Stomach (tissue), 9 donors: Measurements from ENCODE around the gene ERC2. TPM values are rescaled to one million over a fixed set of nuclear protein-coding genes. Genes with fewer than 3 reads are reported as not detected.

Experiments used
- DNase-seq, 2 donors: peaks; one replicate each; pipeline versions ENCODE4 v3.0.0 to v3.0.0-alpha.2; 2013 to 2019
- H3K27ac ChIP-seq, 5 donors: fragments of 200-600 bp in 4 of 5; sonication (generic) in 4 of 5; one replicate each; pipeline ENCODE4 v1.5.1; 2013 to 2019; ENCODE audit warnings: mild to moderate bottlenecking in 1 of 5, moderate library complexity in 1 of 5
- H3K27me3 ChIP-seq, 3 donors: fragments of 200-600 bp; sonication (generic); one replicate each; pipeline ENCODE4 v1.5.1; 2017 to 2019; ENCODE audit warnings: mixed run types in 1 of 3
- H3K36me3 ChIP-seq, 4 donors: fragments of 200-600 bp; sonication (generic); 1 replicate in 3 of 4; 2 replicates in 1 of 4; pipeline ENCODE4 v1.5.1; 2016 to 2019
- H3K4me1 ChIP-seq, 4 donors: fragments of 200-600 bp; sonication (generic); one replicate each; pipeline ENCODE4 v1.5.1; 2016 to 2019
- H3K4me3 ChIP-seq, 4 donors: fragments of 200-600 bp; sonication (generic) in 3 of 4; one replicate each; pipeline ENCODE4 v1.5.1; 2016 to 2019; ENCODE audit warnings: mild to moderate bottlenecking in 1 of 4
- H3K9me3 ChIP-seq, 4 donors: fragments of 200-600 bp; sonication (generic); one replicate each; pipeline ENCODE4 v1.5.1; 2016 to 2019
- EP300 ChIP-seq: sonication (generic); formaldehyde crosslinking; IDR thresholded peaks from one replicate; pipeline ENCODE4 v1.6.1; 2017; ENCODE audit warnings: antibody characterized with exemption
- POLR2A ChIP-seq, 4 donors: fragments of 450-650 bp; IDR thresholded peaks; one replicate each; pipeline ENCODE4 v1.6.1; 2016; ENCODE audit warnings: antibody characterized with exemption in 4 of 4, control low read depth in 2 of 4, mild to moderate bottlenecking in 1 of 4, moderate library complexity in 1 of 4
- POLR2AphosphoS5 ChIP-seq, 3 donors: sonication (generic); formaldehyde crosslinking; IDR thresholded peaks; one replicate each; pipeline ENCODE4 v1.6.1; 2016; ENCODE audit warnings: antibody characterized with exemption in 3 of 3
- WGBS, 5 donors: extraction: QIAGEN DNeasy Blood & Tissue Kit in 3 of 5; methylation state at CpG; one replicate each; pipeline versions ENCODE4 v1.1.5 to v1.1.7; 2013 to 2018; 5-methylcytosine and 5-hydroxymethylcytosine counted together
- intact Hi-C: fragments of 100-400 bp; cut with DNase I; formaldehyde crosslinking; loops from one replicate; pipeline ENCODE4 v1.15.1; 2023; ENCODE audit warnings: low total_unique reads
- polyA plus RNA-seq, 3 donors: library from polyadenylated mRNA; stranded (reverse); fragments of 200-250 nt; gene quantifications; one replicate each; pipeline ENCODE4 v1.2.3, GENCODE V29; 2013
- total RNA-seq, 5 donors: library from RNA; depleted of rRNA; stranded (reverse); fragments of >200 nt; gene quantifications; one replicate each; pipeline versions ENCODE4 v1.1.0 to v1.2.3, GENCODE V29; 2014 to 2016
- TF ChIP-seq, protein P1 (sequence below), 7 experiments: fragments of 450-650 bp in 4 of 7; fragments of 200-600 bp in 3 of 7; sonication (generic) in 3 of 7; IDR thresholded peaks; one replicate each; pipeline ENCODE4 v1.5.1; 2016 to 2019; ENCODE audit warnings: antibody characterized with exemption in 7 of 7, control low read depth in 2 of 7, mild to moderate bottlenecking in 1 of 7
- donor health status: healthy with polysubstance abuse.
- donor health status: Bipolar disorder and iron deficiency.
- donor health status: healthy.

The ERC2 gene
- total and polyA plus RNA-seq, 8 donors, result 0.43 to 3.1 (median 1.3) TPM; not detected in 2

GRCh38 chr3:56322862-56323261 lies 145.4 kb downstream of the ERC2 start:
- no peak for DNase-seq
- intact Hi-C loops, result no loop called here
- Histone ChIP-seq H3K27ac (no peak overlapping the region), H3K4me3 (no peak overlapping the region), H3K4me1 (peaks cover 0 to 9% (median 0%) of the 10 kb centered on the region in 4 donors), H3K36me3 (no peaks in the 10 kb centered on the region), H3K9me3 (no peaks in the 10 kb centered on the region), H3K27me3 (no peaks in the 10 kb centered on the region)
- WGBS, 5 donors, result 74 to 87% (median 83%) methylated on average over 2 of the region's 2 CpGs
- no peak for TF ChIP-seq EP300
- TF ChIP-seq, protein P1, sequence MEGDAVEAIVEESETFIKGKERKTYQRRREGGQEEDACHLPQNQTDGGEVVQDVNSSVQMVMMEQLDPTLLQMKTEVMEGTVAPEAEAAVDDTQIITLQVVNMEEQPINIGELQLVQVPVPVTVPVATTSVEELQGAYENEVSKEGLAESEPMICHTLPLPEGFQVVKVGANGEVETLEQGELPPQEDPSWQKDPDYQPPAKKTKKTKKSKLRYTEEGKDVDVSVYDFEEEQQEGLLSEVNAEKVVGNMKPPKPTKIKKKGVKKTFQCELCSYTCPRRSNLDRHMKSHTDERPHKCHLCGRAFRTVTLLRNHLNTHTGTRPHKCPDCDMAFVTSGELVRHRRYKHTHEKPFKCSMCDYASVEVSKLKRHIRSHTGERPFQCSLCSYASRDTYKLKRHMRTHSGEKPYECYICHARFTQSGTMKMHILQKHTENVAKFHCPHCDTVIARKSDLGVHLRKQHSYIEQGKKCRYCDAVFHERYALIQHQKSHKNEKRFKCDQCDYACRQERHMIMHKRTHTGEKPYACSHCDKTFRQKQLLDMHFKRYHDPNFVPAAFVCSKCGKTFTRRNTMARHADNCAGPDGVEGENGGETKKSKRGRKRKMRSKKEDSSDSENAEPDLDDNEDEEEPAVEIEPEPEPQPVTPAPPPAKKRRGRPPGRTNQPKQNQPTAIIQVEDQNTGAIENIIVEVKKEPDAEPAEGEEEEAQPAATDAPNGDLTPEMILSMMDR (IDR thresholded peaks at IDR 0.05), result no peak

- Histone ChIP-seq H3K4me1 (peaks cover 0 to 9% (median 0%) of the 10 kb centered on the region in 4 donors), H3K36me3 (no peaks in the 10 kb centered on the region), H3K27me3 (no peaks in the 10 kb centered on the region), H3K27ac (no peak overlapping the region), H3K4me3 (no peak overlapping the region), H3K9me3 (no peaks in the 10 kb centered on the region)
- intact Hi-C loops, result no loop called here
- 90 to 99% (median 95%) methylated on average over 2 of the region's 2 CpGs for WGBS, 5 donors
- no peak for DNase-seq
- TF ChIP-seq, protein P1 (IDR thresholded peaks at IDR 0.05), result no peak
- TF ChIP-seq POLR2A (IDR thresholded peaks at IDR 0.05) (no peak), POLR2AphosphoS5 (IDR thresholded peaks at IDR 0.05) (no peak), EP300 (no peak)
Observed at GRCh38 chr3:56321892-56322291, 146.4 kb downstream of the ERC2 start.

GRCh38 chr3:56321383-56321782 lies 146.9 kb downstream of the ERC2 start:
- no peaks in the 10 kb centered on the region for H3K9me3 ChIP-seq
- WGBS, 5 donors, result 20 to 39% (median 27%) methylated on average over 1 of the region's 1 CpG
- intact Hi-C loops, result no loop called here
- no peak overlapping the region for H3K27ac ChIP-seq
- no peaks in the 10 kb centered on the region for H3K36me3 ChIP-seq
- peak in 1 of 2 donors; percentile 16 for DNase-seq
- TF ChIP-seq EP300 (no peak), POLR2AphosphoS5 (IDR thresholded peaks at IDR 0.05) (no peak), POLR2A (IDR thresholded peaks at IDR 0.05) (no peak)
- TF ChIP-seq, protein P1 (IDR thresholded peaks at IDR 0.05), result no peak
- no peaks in the 10 kb centered on the region for H3K27me3 ChIP-seq
- peaks cover 0 to 9% (median 0%) of the 10 kb centered on the region in 4 donors for H3K4me1 ChIP-seq
- no peak overlapping the region for H3K4me3 ChIP-seq

DNA sequence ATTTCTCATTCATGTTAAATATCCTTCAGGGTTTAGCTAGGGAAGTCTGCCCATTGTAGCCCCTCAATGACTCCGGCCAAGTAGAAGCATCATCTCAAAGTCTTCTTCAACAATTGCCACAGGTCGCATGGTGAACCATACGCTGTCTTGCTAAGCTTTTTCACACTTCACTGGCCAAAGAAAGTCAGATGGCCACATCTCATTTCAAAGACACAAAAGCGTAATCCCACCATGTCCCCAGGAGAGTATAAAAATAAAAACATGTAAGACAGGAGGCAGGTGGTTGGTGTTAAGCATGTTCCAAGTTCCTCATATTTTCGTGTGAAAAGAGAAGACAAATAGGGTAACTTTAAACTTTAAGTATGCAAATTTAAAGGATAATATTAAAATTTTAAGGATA lies 147.4 kb downstream of the ERC2 start:
- TF ChIP-seq POLR2A (IDR thresholded peaks at IDR 0.05) (no peak), EP300 (no peak), POLR2AphosphoS5 (IDR thresholded peaks at IDR 0.05) (no peak)
- TF ChIP-seq, protein P1 (IDR thresholded peaks at IDR 0.05), result no peak

More for the DNA sequence above, 147.4 kb downstream of the ERC2 start:
- peaks cover 0 to 9% (median 0%) of the 10 kb centered on the region in 4 donors for H3K4me1 ChIP-seq
- DNase-seq, result no peak
- intact Hi-C loops, result no loop called here
- 78 to 84% (median 80%) methylated on average over 5 of the region's 5 CpGs for WGBS, 5 donors
- H3K27ac ChIP-seq, result no peak overlapping the region
- H3K9me3 ChIP-seq, result no peaks in the 10 kb centered on the region
- no peaks in the 10 kb centered on the region for H3K27me3 ChIP-seq
- no peaks in the 10 kb centered on the region for H3K36me3 ChIP-seq
- no peak overlapping the region for H3K4me3 ChIP-seq
